HepG2 (cell line): ENCODE results near the gene CARD9. TPM values are rescaled to one million over a fixed set of nuclear protein-coding genes. Genes with fewer than 3 reads are reported as not detected.

Experiments used
- ATAC-seq: fragments of 200-7000 bp; cut with Tn5 transposase; 3 replicates; pipeline ENCODE4 v1.9.1; 2020; ENCODE audit warnings: mild to moderate bottlenecking, moderate library complexity
- BruUV-seq: library from RNA; stranded (reverse); fragments of 400-500 nt; replicated peaks from 2 replicates; lab custom pipeline; 2021; lab: Mats Ljungman, UMichigan
- CTCF ChIA-PET: fragments of 300-600 bp; formaldehyde crosslinking; extraction: SDS; loops from one replicate; lab custom pipeline; 2021; ENCODE audit warnings: low total read pairs, inconsistent platforms, low intra/inter-chr PET ratio; lab: Yijun Ruan, JAX
- POLR2A ChIA-PET: fragments of 350-600 bp; sonication (Branson Sonifier 250); formaldehyde crosslinking; loops from one replicate; lab custom pipeline; 2020; ENCODE audit warnings: antibody characterized with exemption, inconsistent platforms; lab: Yijun Ruan, JAX
- DNase-seq: peaks from one replicate; pipeline ENCODE4 v3.0.0-alpha.2; 2015; ENCODE audit warnings: low spot score
- FAIRE-seq: peaks from 3 replicates; lab custom pipeline; 2011; peaks lifted over from hg19 to GRCh38; lab: Jason Lieb, UNC
- H2AFZ ChIP-seq: one replicate; pipeline ENCODE4 v1.6.1; 2011; ENCODE audit warnings: low read length, inconsistent platforms
- H3K27ac ChIP-seq: fragments of 300-600 bp; 3 replicates; pipeline ENCODE4 v1.8.0; 2011; ENCODE audit warnings: mixed run types, mild to moderate bottlenecking, mixed read lengths, low read length, inconsistent platforms; ENCODE audit not compliant: insufficient read depth; ENCODE audit errors: extremely low read length
- H3K27me3 ChIP-seq, 2 experiments: fragments of 200-600 bp in 1 of 2; 2 replicates in 1 of 2; 3 replicates in 1 of 2; pipeline versions ENCODE4 v1.6.0 to v1.8.0; 2011; ENCODE audit warnings: low read length in 2 of 2, mild to moderate bottlenecking in 2 of 2, moderate library complexity in 2 of 2, inconsistent platforms in 1 of 2; ENCODE audit not compliant: insufficient read depth in 2 of 2, control insufficient read depth in 1 of 2
- H3K36me3 ChIP-seq, 2 experiments: fragments of 200-600 bp in 1 of 2; replicated peaks in 1 of 2; 2 replicates in 1 of 2; 3 replicates in 1 of 2; pipeline versions ENCODE4 v1.5.1 to v1.8.0; 2011; ENCODE audit warnings: low read length in 2 of 2, inconsistent platforms in 1 of 2; ENCODE audit not compliant: insufficient read depth in 2 of 2, control insufficient read depth in 1 of 2
- H3K4me1 ChIP-seq: 2 replicates; pipeline ENCODE4 v1.5.1; 2012; ENCODE audit warnings: low read length, inconsistent platforms; ENCODE audit not compliant: insufficient read depth
- H3K4me2 ChIP-seq: 2 replicates; pipeline ENCODE4 v1.6.0; 2011; ENCODE audit warnings: low read depth, low read length, inconsistent platforms
- H3K4me3 ChIP-seq, 3 experiments: fragments of 200-600 bp in 1 of 3; sonication (generic), shearing (Covaris generic) in 1 of 3; replicated peaks in 1 of 3; 2 replicates each; pipeline ENCODE4 v1.5.1; 2011 to 2016; ENCODE audit warnings: low read length in 3 of 3, inconsistent platforms in 2 of 3, low read depth in 2 of 3, mild to moderate bottlenecking in 2 of 3, control low read depth in 1 of 3, mixed read lengths in 1 of 3; ENCODE audit not compliant: insufficient read depth in 1 of 3
- H3K79me2 ChIP-seq: one replicate; pipeline ENCODE4 v1.6.1; 2011; ENCODE audit warnings: low read length, inconsistent platforms; ENCODE audit not compliant: insufficient read depth
- H3K9ac ChIP-seq: 2 replicates; pipeline ENCODE4 v1.6.0; 2011; ENCODE audit warnings: mild to moderate bottlenecking, low read depth, low read length, inconsistent platforms; ENCODE audit not compliant: insufficient read depth
- H3K9me3 ChIP-seq: 2 replicates; pipeline ENCODE4 v1.5.1; 2012; ENCODE audit warnings: mild to moderate bottlenecking, low read length
- H4K20me1 ChIP-seq: 2 replicates; pipeline ENCODE4 v1.6.0; 2011; ENCODE audit warnings: inconsistent platforms, mild to moderate bottlenecking, low read length, moderate library complexity; ENCODE audit not compliant: insufficient read depth
- AGO2 ChIP-seq: fragments of 200-400 bp; formaldehyde crosslinking; optimal IDR thresholded peaks from 2 replicates; pipeline ENCODE3; 2017; ENCODE audit warnings: mild to moderate bottlenecking, low read depth, low read length, moderate library complexity
- CBX5 ChIP-seq: sonication (generic); formaldehyde crosslinking; IDR thresholded peaks from 2 replicates; pipeline ENCODE4 v1.4.0; 2020; ENCODE audit warnings: missing genetic modification reagents, borderline replicate concordance
- ZNF143 ChIP-seq: sonication (generic); formaldehyde crosslinking; IDR thresholded peaks from 2 replicates; pipeline ENCODE4 v1.4.0; 2020; ENCODE audit warnings: missing genetic modification reagents
- WGBS: methylation state at CpG from one replicate; pipeline ENCODE4 v1.1.6; 2017; ENCODE audit warnings: low lambda C conversion rate; 5-methylcytosine and 5-hydroxymethylcytosine counted together
- in situ Hi-C: cut with HindIII; loops from 2 replicates; pipeline ENCODE4 v1.10.0; 2017; ENCODE audit warnings: low pct_unique_long_range_greater_than_20kb; ENCODE audit not compliant: extremely low pct_ligation_motif_present
- intact Hi-C: fragments of 100-400 bp; cut with micrococcal nuclease; formaldehyde crosslinking; loops from one replicate; pipeline ENCODE4 v1.10.0; 2022; ENCODE audit not compliant: unreplicated experiment
- polyA plus RNA-seq, 8 experiments: library from polyadenylated mRNA; depleted of rRNA in 3 of 8; stranded (reverse) in 7 of 8; unstranded in 1 of 8; fragments of >200 nt; fragmentation: Illumina TruSeq in 4 of 8; extraction: Trizol in 4 of 8; gene quantifications; 2 replicates each; pipeline versions ENCODE4 v1.2.1 to v1.2.3, GENCODE V29; 2011 to 2016; ENCODE audit warnings: low read depth in 4 of 8, missing spikeins in 1 of 8, mixed read lengths in 1 of 8; ENCODE audit not compliant: insufficient read depth in 1 of 8
- total RNA-seq, 5 experiments: library from RNA; depleted of rRNA; stranded (reverse); fragments of >200 nt; fragmentation: Illumina TruSeq; extraction: Trizol; gene quantifications; 2 replicates each; pipeline ENCODE4 v1.2.3, GENCODE V29; 2016; ENCODE audit warnings: low read depth in 1 of 5
- TF ChIP-seq, protein P1 (sequence below): sonication (generic); formaldehyde crosslinking; IDR thresholded peaks from 2 replicates; pipeline ENCODE4 v1.8.1; 2023; ENCODE audit warnings: mild to moderate bottlenecking, missing genetic modification reagents
- TF ChIP-seq, protein P2 (sequence below): sonication (generic); formaldehyde crosslinking; IDR thresholded peaks from 2 replicates; pipeline ENCODE4 v1.8.0; 2022; ENCODE audit warnings: missing genetic modification reagents, mild to moderate bottlenecking, inconsistent platforms, borderline replicate concordance
- TF ChIP-seq, protein P3 (sequence below): IDR thresholded peaks from 2 replicates; pipeline ENCODE4 v1.6.1; 2016; ENCODE audit warnings: low read depth, missing genetic modification reagents, missing compliant biosample characterization

The CARD9 gene
- total and polyA plus RNA-seq, 2 of the 13 experiments (the other 11 are each of a cell fraction or from before 2014, with no cell fraction given): 3.3 to 7.4 TPM

DNA sequence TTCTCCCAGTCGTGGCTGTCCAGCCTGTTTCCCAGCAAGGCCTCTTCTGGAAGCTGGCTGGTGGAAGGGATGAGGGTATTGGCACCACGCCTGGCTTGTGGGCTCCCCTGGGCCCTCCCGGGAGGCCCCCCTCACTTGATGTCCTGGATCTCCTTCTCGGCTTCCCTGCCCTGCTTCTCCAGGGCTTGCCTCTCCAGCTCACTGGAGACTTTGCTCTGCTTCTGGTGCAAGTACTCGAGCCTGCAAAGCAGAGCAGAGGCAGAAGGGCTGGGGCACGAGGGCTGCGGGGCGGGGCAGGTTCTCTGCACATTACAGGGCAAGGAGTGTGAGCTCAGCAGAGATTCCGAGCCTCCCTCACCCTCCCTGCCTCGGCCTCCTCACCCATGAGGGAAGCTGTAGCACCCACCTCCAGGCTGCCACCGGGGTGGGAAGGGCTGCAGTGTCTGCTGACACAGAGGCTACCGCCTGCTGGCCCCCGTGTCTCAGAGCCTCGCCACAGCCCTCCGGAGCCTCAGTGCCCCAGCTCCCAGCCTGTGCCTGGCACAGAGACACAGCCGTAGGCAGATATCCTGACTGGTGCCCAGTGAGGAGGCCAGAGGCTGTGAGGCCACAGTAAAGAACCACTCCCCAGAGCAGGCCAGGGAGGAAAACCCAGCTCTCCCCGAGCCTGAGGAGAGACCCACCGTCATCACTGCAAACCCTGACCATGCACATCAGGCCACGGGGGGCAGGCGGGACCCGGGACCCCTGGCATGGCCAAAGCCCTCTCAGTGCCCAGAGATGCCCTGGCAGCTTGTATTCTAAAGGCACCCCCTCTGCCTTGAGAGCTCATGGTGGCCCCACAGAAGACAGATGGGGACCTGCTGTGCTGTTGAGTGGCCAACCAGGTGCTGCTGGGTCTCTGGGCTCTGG, 19.3 kb upstream of the CARD9 start:
- ChIA-PET CTCF (no interaction called here), POLR2A (no interaction called here)
- TF ChIP-seq ZNF143 (CRISPR knock-in tag) (no peak), AGO2 (peak; percentile 38)
- DNase-seq (no peak), FAIRE-seq (no peak), ATAC-seq (no peak)
- Histone ChIP-seq H3K4me3 (no peak overlapping the region), H3K4me2 (no peak overlapping the region), H3K27ac (no peak overlapping the region), H3K9ac (no peak overlapping the region), H3K4me1 (no peaks in the 10 kb centered on the region; the same call in 1 of the 2 replicates), H2AFZ (no peak overlapping the region), H4K20me1 (0 out of 2 replicates have a peak, but pooled peaks cover 2% of the 10 kb centered on the region), H3K79me2 (peaks cover 2% of the 10 kb centered on the region), H3K36me3 (peaks cover 29 to 70% of the 10 kb centered on the region in 2 experiments; a peak in 4 of 5 replicates), H3K9me3 (no peaks in the 10 kb centered on the region), H3K27me3 (no peaks in the 10 kb centered on the region)
- intact Hi-C loops (no loop called here), in situ Hi-C loops (no loop called here)
- WGBS: 95% methylated on average over 6 of the region's 21 CpGs
- BruUV-seq: no TSS peak

- no peak for FAIRE-seq
- no peak; the same call in 2 of the 3 replicates for ATAC-seq
- WGBS: 97% methylated on average over 12 of the region's 28 CpGs
- H3K79me2 ChIP-seq: no peaks in the 10 kb centered on the region
- H3K36me3 ChIP-seq: peaks cover 33 to 76% of the 10 kb centered on the region in 2 experiments; a peak in 4 of 5 replicates
- H3K9ac ChIP-seq: no peak overlapping the region
- ChIA-PET CTCF (no interaction called here), POLR2A (no interaction called here)
- no peaks in the 10 kb centered on the region for H3K27me3 ChIP-seq
- no peak overlapping the region for H3K4me3 ChIP-seq
- in situ Hi-C loops (no loop called here), intact Hi-C loops (no loop called here)
- no peaks in the 10 kb centered on the region; the same call in 1 of the 2 replicates for H3K4me1 ChIP-seq
- no peak overlapping the region for H3K4me2 ChIP-seq
- DNase-seq: no peak
- no peaks in the 10 kb centered on the region for H3K9me3 ChIP-seq
- BruUV-seq: no TSS peak
- H3K27ac ChIP-seq: no peak overlapping the region
- 0 out of 2 replicates have a peak, but pooled peaks cover 2% of the 10 kb centered on the region for H4K20me1 ChIP-seq
- no peak overlapping the region for H2AFZ ChIP-seq
- TF ChIP-seq, protein P1, sequence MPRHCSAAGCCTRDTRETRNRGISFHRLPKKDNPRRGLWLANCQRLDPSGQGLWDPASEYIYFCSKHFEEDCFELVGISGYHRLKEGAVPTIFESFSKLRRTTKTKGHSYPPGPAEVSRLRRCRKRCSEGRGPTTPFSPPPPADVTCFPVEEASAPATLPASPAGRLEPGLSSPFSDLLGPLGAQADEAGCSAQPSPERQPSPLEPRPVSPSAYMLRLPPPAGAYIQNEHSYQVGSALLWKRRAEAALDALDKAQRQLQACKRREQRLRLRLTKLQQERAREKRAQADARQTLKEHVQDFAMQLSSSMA (CRISPR knock-in tag): no peak
- TF ChIP-seq CBX5 (CRISPR knock-in tag): no peak
- TF ChIP-seq, protein P2, sequence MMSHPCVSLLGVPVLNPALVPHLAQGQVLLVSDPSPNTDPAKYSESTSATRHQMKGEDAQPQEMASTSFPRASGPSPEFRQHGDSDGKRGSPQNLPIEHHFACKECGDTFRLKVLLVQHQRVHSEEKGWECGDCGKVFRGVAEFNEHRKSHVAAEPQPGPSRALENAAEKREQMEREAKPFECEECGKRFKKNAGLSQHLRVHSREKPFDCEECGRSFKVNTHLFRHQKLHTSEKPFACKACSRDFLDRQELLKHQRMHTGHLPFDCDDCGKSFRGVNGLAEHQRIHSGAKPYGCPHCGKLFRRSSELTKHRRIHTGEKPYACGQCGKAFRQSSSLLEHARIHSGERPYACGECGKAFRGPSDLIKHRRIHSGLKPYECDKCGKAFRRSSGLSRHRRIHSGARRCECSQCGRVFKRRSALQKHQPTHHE (CRISPR knock-in tag): no peak
- TF ChIP-seq, protein P3, sequence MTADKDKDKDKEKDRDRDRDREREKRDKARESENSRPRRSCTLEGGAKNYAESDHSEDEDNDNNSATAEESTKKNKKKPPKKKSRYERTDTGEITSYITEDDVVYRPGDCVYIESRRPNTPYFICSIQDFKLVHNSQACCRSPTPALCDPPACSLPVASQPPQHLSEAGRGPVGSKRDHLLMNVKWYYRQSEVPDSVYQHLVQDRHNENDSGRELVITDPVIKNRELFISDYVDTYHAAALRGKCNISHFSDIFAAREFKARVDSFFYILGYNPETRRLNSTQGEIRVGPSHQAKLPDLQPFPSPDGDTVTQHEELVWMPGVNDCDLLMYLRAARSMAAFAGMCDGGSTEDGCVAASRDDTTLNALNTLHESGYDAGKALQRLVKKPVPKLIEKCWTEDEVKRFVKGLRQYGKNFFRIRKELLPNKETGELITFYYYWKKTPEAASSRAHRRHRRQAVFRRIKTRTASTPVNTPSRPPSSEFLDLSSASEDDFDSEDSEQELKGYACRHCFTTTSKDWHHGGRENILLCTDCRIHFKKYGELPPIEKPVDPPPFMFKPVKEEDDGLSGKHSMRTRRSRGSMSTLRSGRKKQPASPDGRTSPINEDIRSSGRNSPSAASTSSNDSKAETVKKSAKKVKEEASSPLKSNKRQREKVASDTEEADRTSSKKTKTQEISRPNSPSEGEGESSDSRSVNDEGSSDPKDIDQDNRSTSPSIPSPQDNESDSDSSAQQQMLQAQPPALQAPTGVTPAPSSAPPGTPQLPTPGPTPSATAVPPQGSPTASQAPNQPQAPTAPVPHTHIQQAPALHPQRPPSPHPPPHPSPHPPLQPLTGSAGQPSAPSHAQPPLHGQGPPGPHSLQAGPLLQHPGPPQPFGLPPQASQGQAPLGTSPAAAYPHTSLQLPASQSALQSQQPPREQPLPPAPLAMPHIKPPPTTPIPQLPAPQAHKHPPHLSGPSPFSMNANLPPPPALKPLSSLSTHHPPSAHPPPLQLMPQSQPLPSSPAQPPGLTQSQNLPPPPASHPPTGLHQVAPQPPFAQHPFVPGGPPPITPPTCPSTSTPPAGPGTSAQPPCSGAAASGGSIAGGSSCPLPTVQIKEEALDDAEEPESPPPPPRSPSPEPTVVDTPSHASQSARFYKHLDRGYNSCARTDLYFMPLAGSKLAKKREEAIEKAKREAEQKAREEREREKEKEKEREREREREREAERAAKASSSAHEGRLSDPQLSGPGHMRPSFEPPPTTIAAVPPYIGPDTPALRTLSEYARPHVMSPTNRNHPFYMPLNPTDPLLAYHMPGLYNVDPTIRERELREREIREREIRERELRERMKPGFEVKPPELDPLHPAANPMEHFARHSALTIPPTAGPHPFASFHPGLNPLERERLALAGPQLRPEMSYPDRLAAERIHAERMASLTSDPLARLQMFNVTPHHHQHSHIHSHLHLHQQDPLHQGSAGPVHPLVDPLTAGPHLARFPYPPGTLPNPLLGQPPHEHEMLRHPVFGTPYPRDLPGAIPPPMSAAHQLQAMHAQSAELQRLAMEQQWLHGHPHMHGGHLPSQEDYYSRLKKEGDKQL (CRISPR knock-in tag): no peak
Measured at GRCh38 chr9:136391737-136392537, 18.5 kb upstream of the CARD9 start.
